NOMO-1 treated with DMSO at 0.1 percent for 48 hours (cell line): ENCODE results near the gene RAB5B.

Experiments
- DNase-seq: peaks from one replicate; lab custom pipeline; 2025; ENCODE audit not compliant: unreplicated experiment; lab: John Stamatoyannopoulos, UW

The RAB5B gene, protein sequence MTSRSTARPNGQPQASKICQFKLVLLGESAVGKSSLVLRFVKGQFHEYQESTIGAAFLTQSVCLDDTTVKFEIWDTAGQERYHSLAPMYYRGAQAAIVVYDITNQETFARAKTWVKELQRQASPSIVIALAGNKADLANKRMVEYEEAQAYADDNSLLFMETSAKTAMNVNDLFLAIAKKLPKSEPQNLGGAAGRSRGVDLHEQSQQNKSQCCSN

DNA sequence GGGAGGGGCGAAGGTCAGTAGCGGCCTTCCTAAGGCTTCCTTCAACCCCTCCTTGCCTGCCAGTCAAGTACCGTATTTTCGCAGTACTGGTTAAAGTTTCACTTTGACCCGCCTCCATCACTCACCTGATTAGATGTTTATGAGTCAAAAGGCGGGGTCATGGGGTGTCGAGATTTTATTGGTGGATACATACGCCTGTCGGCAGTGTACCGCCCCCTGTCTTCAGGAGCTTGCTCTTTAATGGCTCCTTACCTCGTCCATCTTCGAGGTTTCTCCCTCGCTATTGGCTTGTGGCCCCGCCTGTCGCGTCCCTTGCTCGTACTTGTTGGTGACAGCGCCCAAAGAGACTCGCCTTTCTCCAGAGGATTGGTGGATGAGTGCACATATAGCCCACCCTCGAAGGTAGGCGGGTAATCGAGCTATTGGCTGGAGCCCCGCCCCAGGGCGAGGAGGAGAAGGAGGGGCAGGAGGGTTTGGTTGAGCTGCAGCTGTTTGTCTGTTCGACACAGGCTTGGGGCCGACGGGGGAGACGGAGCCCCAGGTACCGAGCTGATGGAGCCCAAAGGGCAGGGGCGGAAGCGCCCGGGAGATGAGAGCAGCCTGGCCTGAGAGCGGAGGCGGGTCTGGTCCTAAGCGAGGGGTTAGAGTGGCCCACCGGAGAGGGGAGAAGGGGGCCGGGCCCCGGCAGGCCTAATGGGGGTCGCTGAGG lies at the start of gene RAB5B:
Gene RAB5B (plus strand): TSS at position 480 of the 709 bp plus-strand sequence. CDS start 12,883 bp downstream, outside the sequence.
- peak; percentile 100 for DNase-seq

DNA sequence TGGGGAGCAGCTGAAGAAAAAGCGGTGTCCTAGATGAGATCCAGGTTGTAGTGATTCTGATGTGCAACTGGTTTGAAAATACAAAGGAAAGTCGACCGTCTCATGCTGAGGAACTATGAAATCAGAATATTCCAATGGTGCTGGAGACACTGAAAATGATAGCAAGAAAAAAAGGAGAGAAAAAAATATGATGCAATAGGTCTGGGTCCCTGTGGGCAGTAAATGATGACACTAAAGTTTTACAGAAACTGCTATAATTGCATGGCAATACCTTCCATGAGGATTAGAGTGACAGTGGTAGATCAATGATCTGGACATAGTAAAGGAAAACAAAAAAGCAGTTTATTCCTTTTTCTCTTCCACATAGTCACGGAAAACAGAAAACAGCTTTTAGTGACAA lies 48.5 kb upstream of the RAB5B start:
- peak; percentile 5 for DNase-seq

DNA sequence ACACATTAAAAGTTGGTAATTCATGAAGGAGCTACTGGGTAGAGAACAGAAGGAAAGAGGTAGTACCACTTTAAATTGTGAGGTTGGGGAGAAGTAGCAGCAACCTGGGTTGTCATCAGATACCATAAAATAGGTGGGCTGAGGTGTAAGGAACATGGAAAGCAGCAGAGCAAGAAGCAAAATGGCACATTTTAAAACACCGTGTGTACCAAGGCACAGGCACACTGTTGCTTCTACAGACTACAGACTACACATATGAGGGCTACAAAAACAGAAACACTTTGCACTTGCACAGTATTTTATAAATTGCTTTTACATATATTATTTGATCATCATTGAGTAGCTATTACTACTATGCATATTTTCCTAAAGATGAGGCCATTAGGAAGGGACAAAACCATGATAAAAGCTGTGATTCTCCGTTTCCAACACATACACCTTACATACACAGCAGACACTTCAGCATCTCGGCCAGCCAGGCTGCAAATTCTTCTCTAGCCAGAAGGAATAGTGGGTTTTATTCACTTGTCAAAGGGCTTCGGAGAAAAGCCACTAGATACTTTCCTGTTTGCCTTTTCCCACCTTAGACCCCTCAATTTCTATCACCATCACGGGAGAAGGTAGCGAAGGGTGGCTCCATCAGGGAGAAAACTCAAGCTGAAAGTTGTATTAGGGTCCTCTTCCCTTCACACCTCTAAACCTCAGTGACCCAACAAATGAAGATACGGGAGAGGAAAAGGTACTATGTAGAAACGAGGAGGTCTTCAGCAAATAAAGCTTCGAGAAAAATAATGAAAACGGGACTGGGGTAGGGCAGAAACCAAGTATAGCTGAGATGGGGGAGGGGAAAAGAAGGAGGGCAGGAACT lies 47.8 kb upstream of the RAB5B start:
- DNase-seq = no peak

DNA sequence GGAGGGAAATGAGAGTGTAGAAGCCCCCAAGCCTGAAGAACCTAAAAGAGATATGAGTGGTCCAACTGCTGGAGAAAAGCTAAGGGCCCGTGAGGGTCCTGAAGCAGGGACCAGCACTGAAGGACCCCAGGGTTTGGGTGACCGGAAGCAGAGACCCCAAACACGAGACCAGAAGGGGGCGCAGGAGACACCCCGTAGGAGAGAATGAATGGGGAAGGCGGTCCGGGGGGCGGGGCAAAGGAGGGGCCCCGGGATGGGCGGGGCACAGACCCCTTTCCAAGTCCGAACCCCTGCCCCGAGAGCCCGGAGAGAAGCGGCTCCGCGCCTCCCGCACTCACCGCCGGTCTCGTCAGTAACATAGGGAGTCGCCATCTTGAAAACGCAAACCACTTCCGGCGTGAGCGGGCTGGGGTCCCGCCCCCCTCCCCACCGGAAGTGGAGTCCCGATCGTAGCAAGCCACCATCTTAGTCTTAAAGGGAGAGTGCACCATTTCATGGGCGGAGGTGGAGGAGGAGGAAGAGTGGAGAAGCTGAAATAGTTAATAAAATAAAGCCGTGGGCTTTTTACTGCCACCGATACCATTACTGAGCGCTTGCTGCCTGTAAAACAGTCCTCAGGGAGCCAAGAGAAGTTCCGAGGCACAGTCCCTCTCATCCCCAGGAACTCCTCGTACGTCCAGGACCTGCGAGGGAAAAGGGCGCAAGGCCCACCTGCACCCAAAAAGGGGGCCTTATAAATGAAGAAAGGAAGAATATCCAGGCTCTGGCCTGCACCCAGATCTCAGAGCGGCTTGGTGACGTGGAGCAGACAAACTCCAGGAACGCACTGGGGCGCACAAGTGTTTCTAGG lies 46.9 kb upstream of the RAB5B start:
- peak; percentile 88 for DNase-seq

DNA sequence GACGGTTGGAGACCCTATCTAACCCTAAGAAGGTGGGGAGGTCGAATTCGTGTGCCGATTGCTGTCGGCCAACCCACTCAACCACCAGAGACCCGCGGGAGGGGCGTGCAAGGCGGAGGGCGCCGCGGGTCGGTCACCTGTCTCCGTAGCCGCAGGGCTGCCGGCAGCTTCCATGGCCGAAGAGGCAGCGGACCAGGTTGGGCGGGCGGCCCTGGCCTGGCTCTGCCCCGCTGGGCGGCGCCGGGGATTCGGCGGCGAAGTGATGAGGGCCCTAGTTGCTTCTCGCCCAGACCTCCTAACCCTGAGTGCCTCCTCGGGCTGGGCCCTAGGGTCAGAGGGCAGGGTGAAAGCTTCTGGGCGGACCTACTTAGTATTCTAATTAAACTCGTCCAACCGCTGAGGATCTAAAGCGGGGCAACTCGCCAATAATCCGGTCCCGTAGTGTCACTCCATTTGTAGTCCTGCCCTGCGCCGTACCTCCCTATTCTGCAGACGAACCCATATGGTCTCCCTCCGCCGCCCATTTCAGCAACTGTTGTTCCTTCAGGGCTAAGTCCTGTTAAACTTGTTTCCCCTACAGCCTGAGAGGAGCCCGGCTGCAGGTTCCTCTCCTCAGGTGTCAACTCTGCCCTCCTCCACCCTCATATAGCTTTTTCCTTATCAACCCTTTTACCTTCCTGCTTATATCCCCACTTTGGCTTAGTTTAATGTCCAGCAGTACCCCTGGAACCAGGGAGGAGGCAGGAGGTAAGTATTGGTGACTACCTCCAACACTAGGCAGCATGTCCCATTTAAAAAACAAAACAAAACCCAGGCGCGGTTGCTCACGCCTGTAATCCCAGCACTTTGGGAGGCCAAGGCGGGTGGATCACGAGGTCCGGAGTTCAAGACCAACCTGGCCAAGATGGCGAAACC lies 46.0 kb upstream of the RAB5B start, which contains the start of gene PYM1:
Gene PYM1 (minus strand): TSS at position 307 of the 915 bp plus-strand sequence. CDS start 133 bp downstream, at position 174.
- DNase-seq = peak; percentile 96

DNA sequence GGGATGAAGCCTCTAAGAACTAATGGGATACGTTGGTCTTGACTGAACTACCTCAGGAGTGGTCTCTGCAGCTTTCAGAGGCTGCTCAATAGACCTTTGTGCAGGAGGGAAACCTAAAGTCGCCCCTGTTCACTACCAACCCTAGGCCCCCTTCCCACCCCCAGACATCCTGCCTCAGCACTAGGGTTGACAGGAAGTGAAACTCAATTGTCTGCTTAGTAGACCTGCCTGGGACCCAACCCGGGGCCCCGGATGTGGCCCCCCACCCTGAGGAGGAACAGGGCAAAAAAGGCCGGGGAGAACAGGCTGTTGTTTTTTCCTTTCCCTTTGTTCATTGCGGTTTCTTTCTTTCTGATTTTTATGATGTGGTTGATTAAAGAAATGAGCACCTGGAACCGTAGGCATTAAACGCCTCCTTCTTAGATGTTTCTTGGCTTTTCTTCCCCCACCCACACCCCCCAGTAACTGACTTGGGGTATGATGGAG lies 44.5 kb upstream of the RAB5B start:
- peak; percentile 16 for DNase-seq

DNA sequence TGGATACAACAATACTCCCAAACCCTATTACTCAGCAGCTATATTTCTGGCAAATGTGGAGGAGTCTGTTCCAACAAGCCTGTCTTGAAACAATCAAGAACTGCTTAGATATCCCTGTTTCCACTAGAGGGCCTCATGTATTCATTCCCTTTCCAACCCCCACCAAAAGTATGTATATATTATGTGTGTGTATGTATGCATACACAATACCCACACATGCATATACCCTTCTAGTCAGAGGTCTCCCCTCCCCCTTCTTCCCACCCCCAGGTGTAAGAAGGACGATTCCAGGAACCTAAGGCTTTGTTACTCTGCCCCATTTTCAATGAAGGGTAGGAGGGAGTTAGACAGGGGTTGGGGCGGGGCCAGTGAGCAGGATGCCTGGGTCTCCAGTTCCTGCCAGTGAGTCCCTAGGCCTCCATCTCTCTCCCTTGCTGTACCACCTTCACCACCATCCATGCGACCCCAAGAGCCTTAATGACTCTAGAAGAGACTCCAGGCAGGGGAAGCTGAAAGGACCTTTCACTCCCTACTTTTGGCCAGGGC lies 43.0 kb upstream of the RAB5B start, which contains the start of gene DGKA:
Gene DGKA (plus strand): TSS at position 392 of the 546 bp plus-strand sequence. CDS start 5,342 bp downstream, outside the sequence.
- peak; percentile 68 for DNase-seq

DNA sequence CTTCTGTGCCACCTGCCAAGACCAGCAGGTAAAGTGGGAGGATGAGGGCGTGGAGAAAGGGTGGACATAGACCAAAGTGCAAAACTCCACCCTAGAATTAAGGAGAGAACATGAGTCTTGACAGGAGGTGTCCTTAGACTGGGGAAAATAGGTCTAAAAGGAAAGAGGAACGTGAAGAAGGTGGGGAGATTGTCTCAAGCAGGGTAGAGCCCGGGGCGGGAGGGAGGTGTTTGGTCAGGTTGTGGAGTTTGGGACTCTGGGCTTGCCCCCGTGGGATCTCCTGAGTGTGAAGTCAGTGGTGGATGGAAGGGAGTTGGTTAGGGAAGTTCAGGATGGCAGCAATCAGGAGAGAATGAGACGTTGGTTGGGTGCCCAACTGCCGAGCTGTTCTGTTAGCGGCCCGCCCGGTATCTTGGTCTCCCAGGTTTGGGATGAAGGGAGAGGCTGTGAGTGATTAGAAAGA lies 42.5 kb upstream of the RAB5B start:
- DNase-seq = no peak

DNA sequence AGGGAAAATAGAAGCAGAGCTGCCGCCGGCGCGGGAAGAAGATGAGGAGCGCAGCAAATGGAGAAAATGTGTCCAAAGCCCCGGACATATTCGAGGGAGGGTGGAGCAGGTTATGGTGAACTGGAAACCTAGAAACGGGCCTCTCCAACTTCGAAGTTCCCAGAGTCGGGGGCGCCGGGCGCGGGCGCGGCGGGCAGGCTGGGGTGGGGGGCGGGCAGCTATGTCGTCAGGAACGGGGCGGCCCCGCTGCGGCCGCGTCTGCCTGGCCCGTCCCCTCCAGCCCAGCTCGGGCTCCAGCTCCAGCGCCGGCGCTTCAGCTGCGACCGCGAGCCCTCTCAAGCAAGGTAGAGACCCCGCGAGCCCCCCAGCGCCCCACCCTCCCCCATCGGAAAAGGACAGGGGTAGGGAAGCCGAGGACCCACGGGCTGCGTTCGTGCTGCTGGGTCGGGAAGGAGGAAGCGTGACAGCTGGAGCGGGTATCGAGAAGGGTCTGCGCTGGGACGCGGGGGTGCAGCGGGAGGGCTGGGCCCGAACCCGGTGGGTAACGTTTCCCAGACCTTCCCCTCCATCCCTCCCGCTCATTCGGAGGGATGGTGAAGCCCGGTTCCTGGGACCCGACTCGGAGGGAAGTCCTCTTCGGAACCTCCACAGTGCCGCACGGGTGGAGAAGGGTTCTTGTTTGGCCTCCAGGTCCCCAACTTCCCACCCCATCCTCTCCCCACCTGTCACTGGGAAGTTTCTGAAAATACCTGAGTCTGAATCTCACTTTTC lies 41.9 kb upstream of the RAB5B start:
- DNase-seq = no peak

DNA sequence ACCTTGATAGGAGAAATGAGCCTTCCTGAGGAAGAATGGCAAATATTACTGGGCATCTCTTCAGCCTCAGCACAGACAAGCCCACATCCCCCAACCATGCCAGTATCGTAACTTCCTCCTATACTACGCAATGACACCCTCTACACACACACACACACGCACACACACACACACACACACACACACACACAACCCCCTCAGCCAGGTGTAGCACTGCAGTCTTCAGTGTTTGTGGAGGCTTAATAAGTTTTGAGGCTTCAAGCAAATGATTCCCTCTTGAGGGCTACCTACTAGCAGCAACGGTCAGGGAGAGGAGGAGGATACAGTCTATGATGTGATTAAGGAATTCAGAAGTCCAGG lies 41.3 kb upstream of the RAB5B start:
- DNase-seq = peak; percentile 39

DNA sequence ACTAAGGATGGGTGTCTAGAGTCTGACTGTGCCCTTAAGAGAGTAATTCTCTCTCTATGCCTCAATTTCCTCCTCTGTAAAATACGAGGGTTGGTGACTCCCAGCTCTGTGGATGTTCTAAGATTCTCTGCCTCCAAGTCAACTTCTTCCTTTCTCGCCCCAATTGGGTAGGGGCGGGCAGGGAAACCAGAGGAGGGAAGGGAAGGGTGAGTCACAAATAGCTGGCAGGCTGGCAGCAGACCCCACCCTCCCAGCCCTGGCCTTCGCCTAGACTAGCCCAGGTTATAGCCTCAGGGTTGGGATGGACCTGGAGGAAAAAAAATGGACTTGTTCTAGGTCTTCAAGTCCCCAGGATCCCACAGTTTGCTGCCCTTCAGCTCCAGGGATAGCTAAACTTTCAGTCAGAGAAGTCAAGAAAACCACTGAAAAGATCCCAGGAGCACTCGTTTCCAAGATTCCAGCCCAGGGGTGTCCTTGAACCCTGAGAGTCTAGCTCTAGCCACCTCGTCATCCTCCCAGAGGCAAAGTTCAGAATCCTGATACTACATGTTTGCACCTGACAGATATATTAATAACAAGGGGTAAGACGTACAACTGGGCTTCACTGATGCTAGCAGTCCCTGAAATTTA lies 40.6 kb upstream of the RAB5B start:
- peak; percentile 5 for DNase-seq

DNA sequence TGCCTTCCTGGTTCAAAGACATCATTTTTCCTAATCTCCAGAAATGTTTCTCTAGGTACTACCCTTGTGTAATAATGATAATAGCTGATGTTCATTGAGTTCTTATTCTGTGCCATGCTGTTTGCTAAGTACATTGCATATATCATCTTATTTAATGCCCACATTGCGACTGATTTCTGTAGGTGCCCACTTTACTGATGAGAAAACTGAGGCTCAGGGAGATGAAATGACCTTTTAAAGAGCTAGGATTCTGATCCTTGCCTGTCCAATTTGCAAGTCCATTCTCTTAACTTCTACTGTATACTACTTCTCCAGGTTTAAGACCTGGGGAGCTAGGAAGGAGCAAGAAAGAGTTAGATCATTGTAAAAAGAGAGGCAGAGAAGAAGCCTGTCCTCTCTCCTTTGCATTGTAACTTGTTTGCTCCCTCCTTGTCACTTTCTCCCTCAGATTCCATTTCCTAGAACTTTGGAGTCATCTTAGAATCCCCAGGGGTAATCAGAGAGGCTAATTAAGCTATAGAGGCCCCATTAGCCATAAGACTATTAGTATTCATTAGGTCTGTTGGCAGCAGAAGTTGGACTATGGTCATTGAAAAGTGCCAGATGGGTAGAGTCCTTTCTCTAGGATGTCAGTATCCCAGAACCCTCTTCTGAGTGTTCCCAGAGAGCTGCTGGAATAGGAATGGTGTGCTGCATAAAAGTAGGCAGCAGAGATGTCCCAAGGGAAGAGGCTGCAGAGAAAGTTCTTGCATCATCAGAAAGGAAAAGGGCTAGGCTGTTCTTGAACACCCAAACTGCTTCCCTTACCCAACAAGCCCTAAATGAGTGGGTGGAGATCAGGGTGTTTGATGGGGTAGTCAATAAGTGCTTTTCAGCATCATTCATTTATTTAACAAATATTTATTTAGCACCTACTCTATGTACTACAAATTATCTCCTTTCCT lies 39.8 kb upstream of the RAB5B start:
- DNase-seq = no peak

DNA sequence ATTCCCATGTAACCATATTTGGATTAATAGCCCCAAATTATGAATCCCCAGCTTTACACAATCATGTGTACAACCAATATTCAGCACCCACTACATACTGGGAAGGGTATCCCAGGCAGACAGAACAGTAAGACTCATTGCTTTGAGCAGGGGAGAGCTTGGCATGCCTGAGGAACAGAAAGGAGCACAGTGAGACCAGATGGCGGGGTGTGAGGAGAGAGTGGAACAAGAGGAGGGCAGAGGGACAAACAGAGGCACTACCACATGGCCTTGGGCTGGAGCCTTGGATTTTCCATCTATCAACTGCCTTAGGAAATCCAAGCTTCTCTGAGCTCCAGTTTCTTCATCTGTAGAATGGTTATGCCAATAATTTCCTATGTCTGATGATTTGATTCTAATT lies 39.1 kb upstream of the RAB5B start:
- DNase-seq = no peak

DNA sequence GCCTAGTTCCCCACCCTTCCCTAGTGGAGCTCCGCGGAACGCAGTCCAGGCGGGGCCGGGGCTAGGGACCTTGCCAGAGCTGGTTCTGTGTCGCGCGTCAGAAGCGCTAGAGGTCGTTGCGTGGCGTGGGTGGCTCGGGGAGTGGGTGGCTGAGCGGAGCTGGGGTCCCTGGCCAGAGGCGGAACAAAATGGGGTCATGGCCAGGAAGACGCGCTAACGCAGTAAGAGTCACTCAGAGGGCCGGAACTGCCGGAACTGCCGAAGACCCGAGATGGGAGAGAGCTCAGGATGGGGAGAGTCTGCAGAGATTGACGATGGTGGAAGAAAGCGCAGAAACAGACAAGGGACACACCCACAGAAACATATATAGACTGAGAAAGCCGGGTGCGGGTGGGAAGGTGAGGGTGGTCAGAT lies 38.1 kb upstream of the RAB5B start:
- no peak for DNase-seq

DNA sequence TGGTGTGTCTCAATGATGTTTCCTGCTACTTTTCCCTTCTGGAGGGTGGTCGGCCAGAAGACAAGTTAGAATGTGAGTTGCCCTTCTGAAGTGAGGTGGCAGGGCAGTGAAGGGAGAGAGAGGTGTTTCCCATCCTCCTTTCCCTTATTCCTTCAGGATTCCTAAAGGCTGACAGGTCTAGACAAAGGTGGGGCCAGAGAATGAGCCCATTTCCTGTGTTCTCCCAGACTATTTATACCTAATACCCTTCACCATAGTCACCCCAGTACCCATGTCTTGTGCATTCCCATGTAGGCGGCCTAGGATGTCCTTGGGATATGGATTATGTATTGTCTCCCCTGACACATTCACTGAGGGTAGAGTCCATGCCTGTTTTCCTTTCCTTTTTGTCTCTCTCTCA lies 35.9 kb upstream of the RAB5B start:
- no peak for DNase-seq

DNA sequence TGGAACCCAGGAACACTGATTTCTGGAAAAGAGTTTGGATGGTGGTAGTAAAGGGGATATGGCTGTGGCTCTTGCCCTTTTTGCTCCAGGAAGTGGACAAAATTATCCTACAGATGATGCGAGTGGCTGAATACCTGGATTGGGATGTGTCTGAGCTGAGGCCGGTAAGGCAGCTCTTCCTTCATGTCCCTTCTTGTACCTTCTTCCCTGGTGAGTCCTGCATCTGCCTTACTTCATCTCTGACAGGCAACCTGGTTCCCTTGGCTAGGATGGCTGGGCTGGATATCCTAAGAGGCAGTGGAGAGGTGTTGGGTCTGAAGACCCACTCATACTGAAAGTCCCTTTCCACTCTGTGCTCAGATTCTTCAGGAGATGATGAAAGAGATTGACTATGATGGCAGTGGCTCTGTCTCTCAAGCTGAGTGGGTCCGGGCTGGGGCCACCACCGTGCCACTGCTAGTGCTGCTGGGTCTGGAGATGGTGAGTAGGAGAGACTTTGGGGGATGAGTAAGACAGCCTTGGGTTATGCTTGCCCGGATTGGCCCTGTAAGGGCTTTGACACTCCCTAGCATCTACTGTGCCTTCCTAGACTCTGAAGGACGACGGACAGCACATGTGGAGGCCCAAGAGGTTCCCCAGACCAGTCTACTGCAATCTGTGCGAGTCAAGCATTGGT lies 34.9 kb upstream of the RAB5B start:
- DNase-seq = no peak
